GM23248 (cell line): ENCODE results near the gene DHRS1.

Experiments used
- EZH2 ChIP-seq: fragments of 200-600 bp; sonication (generic); IDR thresholded peaks from 2 replicates; pipeline ENCODE4 v1.6.1; 2018; ENCODE audit warnings: antibody characterized with exemption, mild to moderate bottlenecking; ENCODE audit not compliant: insufficient read depth, poor library complexity, severe bottlenecking
- EZH2phosphoT487 ChIP-seq: fragments of 200-600 bp; sonication (generic); IDR thresholded peaks from 2 replicates; pipeline ENCODE4 v1.6.1; 2018; ENCODE audit warnings: antibody characterized with exemption, moderate library complexity, mild to moderate bottlenecking, low read depth; ENCODE audit not compliant: insufficient read depth

GRCh38 chr14:24322672-24323071 lies 23.1 kb upstream of the DHRS1 start:
- TF ChIP-seq EZH2phosphoT487 (no peak), EZH2 (no peak)
